NCI-H345 (cell line): Measurements from ENCODE around the gene SLC25A15.
"Not testable (repeated sequence)": the region's sequence is repeated elsewhere in the genome, so short reads cannot be mapped to it uniquely, and the experiment has no call there.

Experiments used
- DNase-seq: peaks from one replicate; lab custom pipeline; 2025; lab: John Stamatoyannopoulos, UW

The SLC25A15 gene

GRCh38 chr13:40813667-40814454 is 24.4 kb downstream of the SLC25A15 start:
- no peak for DNase-seq

GRCh38 chr13:40814803-40815202 is 25.4 kb downstream of the SLC25A15 start:
- DNase-seq, result no peak

DNA sequence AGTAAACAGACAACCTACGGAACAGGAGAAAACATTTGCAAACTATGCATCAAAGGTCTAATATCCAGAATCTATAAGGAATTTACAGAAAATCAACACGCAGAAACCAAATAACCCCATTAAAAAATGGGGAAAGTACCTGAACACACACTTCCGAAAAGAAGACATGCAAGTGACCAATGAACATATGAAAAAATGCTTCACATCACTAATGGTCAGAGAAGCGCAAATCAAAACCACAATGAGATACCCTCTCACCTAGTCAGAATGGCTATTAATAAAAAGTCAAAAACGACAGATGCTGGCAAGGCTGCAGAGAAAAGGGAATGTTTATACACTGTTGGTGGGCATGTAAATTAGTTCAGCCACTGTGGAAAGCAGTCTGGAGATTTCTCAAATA is 29.5 kb downstream of the SLC25A15 start:
- DNase-seq, result no peak

- DNase-seq, result no peak
Observed at GRCh38 chr13:40819797-40820315, 30.4 kb downstream of the SLC25A15 start.

GRCh38 chr13:40839725-40840124 is 50.3 kb downstream of the SLC25A15 start:
- not testable (repeated sequence) for DNase-seq

DNA sequence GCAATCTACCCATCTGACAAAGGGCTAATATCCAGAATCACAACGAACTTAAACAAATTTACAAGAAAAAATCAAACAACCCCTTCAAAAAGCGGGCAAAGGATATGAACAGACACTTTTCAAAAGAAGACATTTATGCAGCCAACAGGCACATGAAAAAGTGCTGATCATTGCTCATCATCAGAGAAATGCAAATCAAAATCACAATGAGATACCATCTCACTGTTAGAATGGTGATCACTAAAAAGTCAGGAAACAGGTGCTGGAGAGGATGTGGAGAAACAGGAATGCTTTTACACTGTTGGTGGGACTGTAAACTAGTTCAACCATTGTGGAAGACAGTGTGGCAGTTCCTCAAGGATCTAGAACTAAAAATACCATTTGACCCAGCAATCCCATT is 51.5 kb downstream of the SLC25A15 start:
- not testable (repeated sequence) for DNase-seq
